AG04450 (cell line): ENCODE measurements around the gene PRRC2B. TPM values are rescaled to one million over a fixed set of nuclear protein-coding genes. Genes with fewer than 3 reads are reported as not detected.

Source experiments
- CTCF ChIA-PET: fragments of 300-600, 350-600 bp; formaldehyde crosslinking; extraction: SDS; loops from one replicate; lab custom pipeline; 2022; ENCODE audit warnings: antibody characterized with exemption, inconsistent platforms; lab: Charles Lee
- POLR2A ChIA-PET: fragments of 350-600 bp; formaldehyde crosslinking; extraction: SDS; loops from one replicate; lab custom pipeline; 2021; ENCODE audit warnings: antibody characterized with exemption, inconsistent platforms; lab: Yijun Ruan, JAX
- DNase-seq: peaks from one replicate; pipeline ENCODE4 v3.0.0-alpha.2; 2011; ENCODE audit warnings: low read depth, low spot score
- H3K27ac ChIP-seq: one replicate; pipeline ENCODE4 v1.5.1; 2012; ENCODE audit warnings: low read depth, low read length, control low read depth
- H3K27me3 ChIP-seq: one replicate; pipeline ENCODE4 v1.6.0; 2012; ENCODE audit warnings: low read length; ENCODE audit not compliant: control insufficient read depth, insufficient read depth
- H3K4me3 ChIP-seq: 2 replicates; pipeline ENCODE4 v1.5.1; 2011; ENCODE audit warnings: mild to moderate bottlenecking, low read depth, low read length, control low read depth
- H3K9me3 ChIP-seq: 2 replicates; pipeline ENCODE4 v1.5.1; 2012; ENCODE audit warnings: low read length; ENCODE audit not compliant: control insufficient read depth, insufficient read depth
- CTCF ChIP-seq: IDR thresholded peaks from 2 replicates; pipeline ENCODE4 v1.5.1; 2011; ENCODE audit warnings: low read depth, low read length, control low read depth, inconsistent platforms
- polyA plus RNA-seq: library from polyadenylated mRNA; depleted of rRNA; stranded (reverse); fragments of >200 nt; gene quantifications from 2 replicates; pipeline ENCODE4 v1.2.3, GENCODE V29; 2011

PRRC2B gene
- polyA plus RNA-seq, 1 experiment: 31.8 TPM

- POLR2A ChIA-PET: no interaction called here
- CTCF ChIA-PET: interaction anchor here (0.6 kb wide), 1 partner anchor 126 kb away, joined by 3 read pairs; no protein-coding TSS in a partner anchor
- no peak for TF ChIP-seq CTCF
- H3K9me3 ChIP-seq: peaks cover 5% of the 10 kb centered on the region; the same call in 1 of the 2 replicates
- no peak overlapping the region for H3K4me3 ChIP-seq
- no peak overlapping the region for H3K27ac ChIP-seq
- DNase-seq: no peak
- no peaks in the 10 kb centered on the region for H3K27me3 ChIP-seq
Measured at GRCh38 chr9:131499254-131499767, 105.4 kb downstream of the PRRC2B start.

- Histone ChIP-seq H3K27me3 (no peaks in the 10 kb centered on the region), H3K9me3 (peaks cover 5% of the 10 kb centered on the region; the same call in 1 of the 2 replicates), H3K27ac (no peak overlapping the region), H3K4me3 (no peak overlapping the region)
- POLR2A ChIA-PET: no interaction called here
- TF ChIP-seq CTCF: no peak
- no peak for DNase-seq
- CTCF ChIA-PET: no interaction called here
Measured at GRCh38 chr9:131500377-131500776, 106.5 kb downstream of the PRRC2B start.

GRCh38 chr9:131500939-131501541 is 107.2 kb downstream of the PRRC2B start:
- Histone ChIP-seq H3K4me3 (no peak overlapping the region), H3K27me3 (no peaks in the 10 kb centered on the region), H3K9me3 (peaks cover 5% of the 10 kb centered on the region; the same call in 1 of the 2 replicates), H3K27ac (peak overlapping the region; percentile 52)
- DNase-seq: peak; percentile 32
- CTCF ChIA-PET: no interaction called here
- no peak for TF ChIP-seq CTCF
- POLR2A ChIA-PET: no interaction called here

- POLR2A ChIA-PET: interaction anchor here (0.5 to 0.6 kb wide), 2 partner anchors 43 to 161 kb away, joined by 3 to 6 read pairs; no protein-coding TSS in a partner anchor
- no peak for TF ChIP-seq CTCF
- Histone ChIP-seq H3K27ac (peak within 1 kb of the TSS; percentile 11), H3K4me3 (peak within 1 kb of the TSS; percentile 85), H3K27me3 (no peaks in the 10 kb centered on the region), H3K9me3 (peaks cover 5% of the 10 kb centered on the region; the same call in 1 of the 2 replicates)
- CTCF ChIA-PET: interaction anchor here (0.6 to 1.1 kb wide), 3 partner anchors 22 to 237 kb away, joined by 3 to 4 read pairs (median 4); no protein-coding TSS in a partner anchor
- DNase-seq: peak; percentile 56
Measured at GRCh38 chr9:131502781-131503625, 109.1 kb downstream of the PRRC2B start, which contains the start of gene POMT1. Gene POMT1 (plus strand): TSS chr9:131502918. CDS start chr9:131504219, 1,301 bp downstream.
